ENCODE measurements around the gene POLR2E. TPM values are rescaled to one million over a fixed set of nuclear protein-coding genes. Genes with fewer than 3 reads are reported as not detected.
"Not testable (repeated sequence)": the region's sequence is repeated elsewhere in the genome, so short reads cannot be mapped to it uniquely, and the experiment has no call there.

Gene POLR2E
- total RNA-seq, 1 donor from 2014 or later, result 39.1 TPM

- peaks cover 0 to 3% (median 0%) of the 10 kb centered on the region in 3 donors for H3K36me3 ChIP-seq (ENCODE audit: control insufficient read depth in 3 of 3, insufficient read depth in 3 of 3, low read length in 3 of 3)
- H3K9me3 ChIP-seq (ENCODE audit: control insufficient read depth in 3 of 3, low read length in 3 of 3), result no peaks in the 10 kb centered on the region
- H3K4me1 ChIP-seq (ENCODE audit: control insufficient read depth in 3 of 3, insufficient read depth in 3 of 3, low read length in 3 of 3), result peaks cover 19 to 50% (median 39%) of the 10 kb centered on the region in 3 donors
- H3K27ac ChIP-seq (ENCODE audit: low read depth, low read length), result peak overlapping the region; percentile 51
- H3K27me3 ChIP-seq (ENCODE audit: control insufficient read depth in 3 of 3, insufficient read depth in 3 of 3, low read length in 3 of 3), result no peaks in the 10 kb centered on the region
- H3K4me3 ChIP-seq (ENCODE audit: low read length in 3 of 3), result no peak overlapping the region
- no peak overlapping the region for H3K9ac ChIP-seq (ENCODE audit: low read depth in 1 of 3, low read length in 3 of 3)
These were observed 40.3 kb upstream of the POLR2E start for GRCh38 chr19:1135454-1135853.

- no peaks in the 10 kb centered on the region for H3K9me3 ChIP-seq (ENCODE audit: control insufficient read depth in 3 of 3, low read length in 3 of 3)
- no peak overlapping the region for H3K4me3 ChIP-seq (ENCODE audit: low read length in 3 of 3)
- H3K27me3 ChIP-seq (ENCODE audit: control insufficient read depth in 3 of 3, insufficient read depth in 3 of 3, low read length in 3 of 3), result no peaks in the 10 kb centered on the region
- H3K27ac ChIP-seq (ENCODE audit: low read depth, low read length), result peak overlapping the region; percentile 92
- H3K4me1 ChIP-seq (ENCODE audit: control insufficient read depth in 3 of 3, insufficient read depth in 3 of 3, low read length in 3 of 3), result peaks cover 27 to 60% (median 45%) of the 10 kb centered on the region in 3 donors
- H3K36me3 ChIP-seq (ENCODE audit: control insufficient read depth in 3 of 3, insufficient read depth in 3 of 3, low read length in 3 of 3), result peaks cover 0 to 3% (median 0%) of the 10 kb centered on the region in 3 donors
- H3K9ac ChIP-seq (ENCODE audit: low read depth in 1 of 3, low read length in 3 of 3), result no peak overlapping the region
These were observed 39.3 kb upstream of the POLR2E start for GRCh38 chr19:1134431-1134830.

GRCh38 chr19:1133471-1133929 is 38.3 kb upstream of the POLR2E start:
- Histone ChIP-seq H3K9ac (ENCODE audit: low read depth in 1 of 3, low read length in 3 of 3) (no peak overlapping the region), H3K27me3 (ENCODE audit: control insufficient read depth in 3 of 3, insufficient read depth in 3 of 3, low read length in 3 of 3) (no peaks in the 10 kb centered on the region), H3K9me3 (ENCODE audit: control insufficient read depth in 3 of 3, low read length in 3 of 3) (no peaks in the 10 kb centered on the region), H3K27ac (ENCODE audit: low read depth, low read length) (peak overlapping the region; percentile 92), H3K4me3 (ENCODE audit: low read length in 3 of 3) (no peak overlapping the region), H3K36me3 (ENCODE audit: control insufficient read depth in 3 of 3, insufficient read depth in 3 of 3, low read length in 3 of 3) (peaks cover 0 to 2% (median 0%) of the 10 kb centered on the region in 3 donors), H3K4me1 (ENCODE audit: control insufficient read depth in 3 of 3, insufficient read depth in 3 of 3, low read length in 3 of 3) (peaks cover 27 to 63% (median 45%) of the 10 kb centered on the region in 3 donors)

GRCh38 chr19:1132552-1133383 is 37.6 kb upstream of the POLR2E start:
- Histone ChIP-seq H3K4me1 (ENCODE audit: control insufficient read depth in 3 of 3, insufficient read depth in 3 of 3, low read length in 3 of 3) (peaks cover 27 to 63% (median 45%) of the 10 kb centered on the region in 3 donors), H3K36me3 (ENCODE audit: control insufficient read depth in 3 of 3, insufficient read depth in 3 of 3, low read length in 3 of 3) (peaks cover 0 to under 1% (median 0%) of the 10 kb centered on the region in 3 donors), H3K4me3 (ENCODE audit: low read length in 3 of 3) (peak overlapping the region; percentile 60 to 73 (median 63)), H3K9me3 (ENCODE audit: control insufficient read depth in 3 of 3, low read length in 3 of 3) (no peaks in the 10 kb centered on the region), H3K9ac (ENCODE audit: low read depth in 1 of 3, low read length in 3 of 3) (peak overlapping the region; percentile 82 to 89 (median 86)), H3K27me3 (ENCODE audit: control insufficient read depth in 3 of 3, insufficient read depth in 3 of 3, low read length in 3 of 3) (no peaks in the 10 kb centered on the region), H3K27ac (ENCODE audit: low read depth, low read length) (peak overlapping the region; percentile 92)

- no peaks in the 10 kb centered on the region for H3K9me3 ChIP-seq (ENCODE audit: control insufficient read depth in 3 of 3, low read length in 3 of 3)
- peaks cover 4 to 9% (median 7%) of the 10 kb centered on the region in 3 donors for H3K36me3 ChIP-seq (ENCODE audit: control insufficient read depth in 3 of 3, insufficient read depth in 3 of 3, low read length in 3 of 3)
- H3K9ac ChIP-seq (ENCODE audit: low read depth in 1 of 3, low read length in 3 of 3), result peak overlapping the region; percentile 82 to 89 (median 86)
- peak overlapping the region; percentile 92 for H3K27ac ChIP-seq (ENCODE audit: low read depth, low read length)
- H3K27me3 ChIP-seq (ENCODE audit: control insufficient read depth in 3 of 3, insufficient read depth in 3 of 3, low read length in 3 of 3), result no peaks in the 10 kb centered on the region
- peaks cover 27 to 68% (median 45%) of the 10 kb centered on the region in 3 donors for H3K4me1 ChIP-seq (ENCODE audit: control insufficient read depth in 3 of 3, insufficient read depth in 3 of 3, low read length in 3 of 3)
- H3K4me3 ChIP-seq (ENCODE audit: low read length in 3 of 3), result peak overlapping the region; percentile 60 to 73 (median 63)
These were observed 36.8 kb upstream of the POLR2E start for GRCh38 chr19:1131718-1132551.

- H3K27ac ChIP-seq (ENCODE audit: low read depth, low read length), result peak overlapping the region; percentile 92
- peaks cover 5 to 12% (median 8%) of the 10 kb centered on the region in 3 donors for H3K36me3 ChIP-seq (ENCODE audit: control insufficient read depth in 3 of 3, insufficient read depth in 3 of 3, low read length in 3 of 3)
- peaks cover 27 to 68% (median 40%) of the 10 kb centered on the region in 3 donors for H3K4me1 ChIP-seq (ENCODE audit: control insufficient read depth in 3 of 3, insufficient read depth in 3 of 3, low read length in 3 of 3)
These were observed 35.9 kb upstream of the POLR2E start for GRCh38 chr19:1130771-1131717.

GRCh38 chr19:1129535-1129934 is 34.4 kb upstream of the POLR2E start:
- Histone ChIP-seq H3K27me3 (ENCODE audit: control insufficient read depth in 3 of 3, insufficient read depth in 3 of 3, low read length in 3 of 3) (no peaks in the 10 kb centered on the region), H3K36me3 (ENCODE audit: control insufficient read depth in 3 of 3, insufficient read depth in 3 of 3, low read length in 3 of 3) (peaks cover 8 to 22% (median 9%) of the 10 kb centered on the region in 3 donors), H3K27ac (ENCODE audit: low read depth, low read length) (no peak overlapping the region), H3K4me1 (ENCODE audit: control insufficient read depth in 3 of 3, insufficient read depth in 3 of 3, low read length in 3 of 3) (peaks cover 27 to 64% (median 34%) of the 10 kb centered on the region in 3 donors), H3K4me3 (ENCODE audit: low read length in 3 of 3) (no peak overlapping the region), H3K9ac (ENCODE audit: low read depth in 1 of 3, low read length in 3 of 3) (no peak overlapping the region), H3K9me3 (ENCODE audit: control insufficient read depth in 3 of 3, low read length in 3 of 3) (no peaks in the 10 kb centered on the region)

More at GRCh38 chr19:1130771-1131717, 35.9 kb upstream of the POLR2E start:
- Histone ChIP-seq H3K4me3 (ENCODE audit: low read length in 3 of 3) (peak overlapping the region; percentile 60 to 73 (median 63)), H3K9me3 (ENCODE audit: control insufficient read depth in 3 of 3, low read length in 3 of 3) (no peaks in the 10 kb centered on the region), H3K27me3 (ENCODE audit: control insufficient read depth in 3 of 3, insufficient read depth in 3 of 3, low read length in 3 of 3) (no peaks in the 10 kb centered on the region), H3K9ac (ENCODE audit: low read depth in 1 of 3, low read length in 3 of 3) (peak overlapping the region; percentile 82 to 89 (median 86))

GRCh38 chr19:1129084-1129483 is 33.9 kb upstream of the POLR2E start:
- peaks cover 8 to 22% (median 10%) of the 10 kb centered on the region in 3 donors for H3K36me3 ChIP-seq (ENCODE audit: control insufficient read depth in 3 of 3, insufficient read depth in 3 of 3, low read length in 3 of 3)
- not testable (repeated sequence) for H3K27ac ChIP-seq (ENCODE audit: low read depth, low read length); H3K4me3 ChIP-seq (ENCODE audit: low read length in 3 of 3); H3K27me3 ChIP-seq (ENCODE audit: control insufficient read depth in 3 of 3, insufficient read depth in 3 of 3, low read length in 3 of 3); H3K9me3 ChIP-seq (ENCODE audit: control insufficient read depth in 3 of 3, low read length in 3 of 3); H3K9ac ChIP-seq (ENCODE audit: low read depth in 1 of 3, low read length in 3 of 3)
- peaks cover 27 to 60% (median 34%) of the 10 kb centered on the region in 3 donors for H3K4me1 ChIP-seq (ENCODE audit: control insufficient read depth in 3 of 3, insufficient read depth in 3 of 3, low read length in 3 of 3)

- no peak overlapping the region for H3K27ac ChIP-seq (ENCODE audit: low read depth, low read length)
- H3K4me1 ChIP-seq (ENCODE audit: control insufficient read depth in 3 of 3, insufficient read depth in 3 of 3, low read length in 3 of 3), result peaks cover 27 to 51% (median 31%) of the 10 kb centered on the region in 3 donors
- H3K9ac ChIP-seq (ENCODE audit: low read depth in 1 of 3, low read length in 3 of 3), result no peak overlapping the region
- H3K36me3 ChIP-seq (ENCODE audit: control insufficient read depth in 3 of 3, insufficient read depth in 3 of 3, low read length in 3 of 3), result peaks cover 8 to 28% (median 16%) of the 10 kb centered on the region in 3 donors
- H3K9me3 ChIP-seq (ENCODE audit: control insufficient read depth in 3 of 3, low read length in 3 of 3), result no peaks in the 10 kb centered on the region
- H3K4me3 ChIP-seq (ENCODE audit: low read length in 3 of 3), result no peak overlapping the region
- no peaks in the 10 kb centered on the region for H3K27me3 ChIP-seq (ENCODE audit: control insufficient read depth in 3 of 3, insufficient read depth in 3 of 3, low read length in 3 of 3)
These were observed 32.9 kb upstream of the POLR2E start for GRCh38 chr19:1128106-1128505.
